ENCODE data around the gene TXNDC17.
"Not testable (repeated sequence)": the region's sequence is repeated elsewhere in the genome, so short reads cannot be mapped to it uniquely, and the experiment has no call there.

TXNDC17 gene

DNA sequence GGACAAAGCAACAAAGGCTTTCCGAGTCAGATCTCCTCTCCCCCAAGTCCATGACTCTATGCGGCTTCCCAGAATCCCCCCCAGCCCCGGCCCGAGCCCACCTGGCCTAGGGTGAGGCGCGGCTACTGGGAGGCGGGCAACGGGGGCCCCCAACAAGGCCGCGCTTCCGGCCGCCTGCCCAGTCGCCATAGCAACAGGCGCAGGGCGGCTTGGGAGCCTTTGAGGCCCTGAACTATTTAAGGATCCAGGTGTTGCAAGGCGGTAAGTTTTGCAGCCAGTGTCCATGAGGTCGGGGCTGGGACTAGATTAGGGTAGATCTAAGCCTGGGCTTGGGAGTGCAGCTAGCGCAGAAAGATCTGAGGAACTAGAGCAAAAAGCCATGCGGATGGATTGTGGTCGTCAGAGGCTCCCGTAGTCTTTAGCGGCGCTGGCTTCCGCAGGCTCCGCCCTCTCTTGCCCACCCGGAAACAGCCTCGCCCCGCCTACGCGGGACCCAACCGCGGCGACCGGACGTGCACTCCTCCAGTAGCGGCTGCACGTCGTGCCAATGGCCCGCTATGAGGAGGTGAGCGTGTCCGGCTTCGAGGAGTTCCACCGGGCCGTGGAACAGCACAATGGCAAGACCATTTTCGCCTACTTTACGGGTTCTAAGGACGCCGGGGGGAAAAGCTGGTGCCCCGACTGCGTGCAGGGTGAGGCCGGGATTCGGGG lies at the start of gene TXNDC17, which contains the start of gene KIAA0753:
TSS of gene TXNDC17 (plus strand) at position 525 of the 711 bp plus-strand sequence. CDS start at position 548, 23 bp downstream.
TSS of gene KIAA0753 (minus strand) at position 176 of the 711 bp plus-strand sequence. CDS start 5,608 bp downstream, outside the sequence.
- TF ChIP-seq, protein P1, sequence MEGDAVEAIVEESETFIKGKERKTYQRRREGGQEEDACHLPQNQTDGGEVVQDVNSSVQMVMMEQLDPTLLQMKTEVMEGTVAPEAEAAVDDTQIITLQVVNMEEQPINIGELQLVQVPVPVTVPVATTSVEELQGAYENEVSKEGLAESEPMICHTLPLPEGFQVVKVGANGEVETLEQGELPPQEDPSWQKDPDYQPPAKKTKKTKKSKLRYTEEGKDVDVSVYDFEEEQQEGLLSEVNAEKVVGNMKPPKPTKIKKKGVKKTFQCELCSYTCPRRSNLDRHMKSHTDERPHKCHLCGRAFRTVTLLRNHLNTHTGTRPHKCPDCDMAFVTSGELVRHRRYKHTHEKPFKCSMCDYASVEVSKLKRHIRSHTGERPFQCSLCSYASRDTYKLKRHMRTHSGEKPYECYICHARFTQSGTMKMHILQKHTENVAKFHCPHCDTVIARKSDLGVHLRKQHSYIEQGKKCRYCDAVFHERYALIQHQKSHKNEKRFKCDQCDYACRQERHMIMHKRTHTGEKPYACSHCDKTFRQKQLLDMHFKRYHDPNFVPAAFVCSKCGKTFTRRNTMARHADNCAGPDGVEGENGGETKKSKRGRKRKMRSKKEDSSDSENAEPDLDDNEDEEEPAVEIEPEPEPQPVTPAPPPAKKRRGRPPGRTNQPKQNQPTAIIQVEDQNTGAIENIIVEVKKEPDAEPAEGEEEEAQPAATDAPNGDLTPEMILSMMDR (IDR thresholded peaks at IDR 0.05; ENCODE audit: low read depth, low read length), result no peak
- DNase-seq (ENCODE audit: extremely low read depth, low read depth), result peak; percentile 68

DNA sequence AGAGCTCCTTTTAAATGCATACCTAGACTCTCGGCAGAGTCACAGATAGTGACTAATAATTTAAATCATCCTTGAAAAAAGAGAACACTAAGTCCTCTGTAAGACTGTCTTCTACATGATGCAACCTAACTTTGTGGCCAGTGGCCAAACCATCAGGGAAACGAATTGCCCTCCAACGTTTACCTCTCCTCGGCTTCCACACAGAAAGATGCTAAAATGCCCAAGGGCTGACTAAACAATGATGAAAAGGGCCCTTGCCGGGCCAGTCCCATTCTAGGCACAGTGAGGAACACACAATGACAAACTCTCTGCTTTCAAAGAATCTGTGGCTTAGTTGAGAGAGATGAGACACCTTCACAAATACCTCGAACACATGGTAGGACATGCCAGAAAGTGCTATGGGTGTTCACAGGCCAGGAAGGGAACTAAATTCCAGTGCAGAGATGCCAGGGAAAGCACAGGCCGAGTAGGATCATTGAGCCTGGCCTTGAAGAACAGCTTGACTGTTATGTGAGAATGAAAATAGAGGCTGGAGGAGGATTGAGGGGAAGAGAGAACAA lies 49.2 kb upstream of the TXNDC17 start:
- no peak for DNase-seq (ENCODE audit: extremely low read depth, low read depth)
- TF ChIP-seq, protein P1 (IDR thresholded peaks at IDR 0.05; ENCODE audit: low read depth, low read length), result no peak

DNA sequence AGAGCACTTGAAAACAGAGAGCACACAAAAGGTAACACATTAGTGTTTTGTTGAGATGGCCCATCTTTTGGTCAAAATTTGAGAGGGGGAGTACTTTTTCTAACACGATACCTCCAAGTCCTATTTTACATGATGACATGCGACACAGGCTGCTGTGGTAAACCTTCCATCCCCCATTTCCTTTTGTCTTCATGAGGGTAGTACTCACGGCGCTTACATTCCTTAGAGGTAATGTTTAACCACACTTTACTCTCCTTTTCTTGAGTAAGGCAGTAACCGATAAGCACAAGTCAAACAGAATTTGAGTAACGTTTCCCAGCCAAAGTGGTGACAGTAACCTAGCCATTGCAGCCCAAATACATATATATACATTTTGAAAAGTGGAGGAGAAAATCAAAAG lies 48.7 kb upstream of the TXNDC17 start:
- TF ChIP-seq, protein P1 (IDR thresholded peaks at IDR 0.05; ENCODE audit: low read depth, low read length), result no peak
- DNase-seq (ENCODE audit: extremely low read depth, low read depth), result no peak

DNA sequence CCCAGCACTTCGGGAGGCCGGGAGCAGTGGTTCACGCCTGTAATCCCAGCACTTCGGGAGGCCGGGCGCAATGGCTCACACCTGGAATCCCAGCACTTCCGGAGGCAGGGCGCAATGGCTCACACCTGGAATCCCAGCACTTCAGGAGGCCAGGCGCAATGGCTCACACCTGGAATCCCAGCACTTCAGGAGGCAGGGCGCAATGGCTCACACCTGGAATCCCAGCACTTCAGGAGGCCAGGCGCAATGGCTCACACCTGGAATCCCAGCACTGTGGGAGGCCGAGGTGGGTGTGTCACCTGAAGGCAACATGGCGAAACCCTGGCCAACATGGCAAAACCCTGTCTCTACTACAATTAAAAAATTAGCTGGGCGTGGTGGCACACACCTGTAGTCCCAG lies 47.5 kb upstream of the TXNDC17 start:
- DNase-seq (ENCODE audit: extremely low read depth, low read depth), result not testable (repeated sequence)

DNA sequence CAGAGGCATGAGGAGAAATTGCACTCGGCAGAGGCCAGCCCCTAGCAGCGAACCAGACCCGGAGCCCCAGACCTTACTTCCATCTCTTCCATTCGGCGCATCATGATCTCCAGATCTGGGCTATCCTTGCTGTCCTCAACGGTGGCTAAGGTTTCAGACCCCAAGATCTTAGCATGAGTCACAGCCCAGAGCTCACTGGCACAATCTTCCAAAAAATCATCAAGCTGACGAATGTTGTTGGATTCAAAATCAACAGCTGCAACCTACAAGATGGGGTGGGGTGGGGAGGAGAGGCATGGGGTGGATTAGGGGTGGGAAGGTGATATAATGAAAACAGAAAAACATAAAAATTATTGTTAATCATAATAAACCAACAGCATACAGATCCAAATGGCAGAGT lies 44.8 kb upstream of the TXNDC17 start:
- DNase-seq (ENCODE audit: extremely low read depth, low read depth), result no peak
- TF ChIP-seq, protein P1 (IDR thresholded peaks at IDR 0.05; ENCODE audit: low read depth, low read length), result no peak

DNA sequence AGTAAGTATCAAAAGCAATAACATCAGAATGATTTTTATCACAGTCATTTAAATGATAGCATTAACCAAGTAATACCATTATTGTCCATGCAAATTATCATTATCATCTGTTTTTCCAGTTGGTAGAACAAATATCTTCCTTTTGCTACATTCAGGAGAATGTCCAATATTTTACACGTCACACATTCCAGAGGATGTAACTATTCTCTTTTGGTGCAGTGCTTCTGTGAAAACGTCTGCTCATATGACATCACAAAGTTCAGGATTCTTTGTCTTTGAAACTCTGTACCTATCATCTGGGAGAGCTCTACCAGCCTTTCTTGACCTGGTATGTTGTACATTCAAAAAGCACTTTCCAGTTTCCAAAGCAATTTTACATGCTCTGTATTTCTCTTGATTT lies 44.3 kb upstream of the TXNDC17 start:
- TF ChIP-seq, protein P1 (IDR thresholded peaks at IDR 0.05; ENCODE audit: low read depth, low read length), result no peak
- DNase-seq (ENCODE audit: extremely low read depth, low read depth), result no peak

DNA sequence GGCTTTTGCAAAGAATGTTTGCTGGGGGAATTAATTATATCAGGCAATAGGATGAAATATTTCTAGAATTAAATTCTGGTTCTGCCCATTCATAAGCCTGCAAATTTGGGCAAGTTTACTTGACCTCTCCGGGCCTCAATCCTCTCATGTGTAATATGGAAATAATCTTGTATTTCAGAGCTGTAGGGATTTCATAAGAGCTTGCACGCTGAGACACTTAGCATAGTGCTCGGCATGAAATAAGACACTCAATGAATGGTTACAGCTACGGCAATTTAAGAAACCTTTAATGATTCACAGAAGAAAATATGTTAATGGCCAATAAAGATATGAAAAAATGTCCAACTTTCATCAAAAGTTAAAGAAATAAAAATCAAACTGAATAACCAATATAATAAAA lies 43.9 kb upstream of the TXNDC17 start:
- TF ChIP-seq, protein P1 (IDR thresholded peaks at IDR 0.05; ENCODE audit: low read depth, low read length), result no peak
- no peak for DNase-seq (ENCODE audit: extremely low read depth, low read depth)

All from AG09319 (cell line).